GM08714 (cell line): Measurements from ENCODE around the gene NAALADL2.

Experiments
- H3K4me3 ChIP-seq: fragments of 200-500 bp; sonication (Bioruptor generic); 2 replicates; pipeline ENCODE4 v1.5.1; 2014; ENCODE audit warnings: mild to moderate bottlenecking, low read length, inconsistent platforms
- ZNF274 ChIP-seq: IDR thresholded peaks from 2 replicates; pipeline ENCODE4 v1.6.1; 2012; ENCODE audit warnings: mild to moderate bottlenecking, low read depth, low read length

Gene NAALADL2

DNA sequence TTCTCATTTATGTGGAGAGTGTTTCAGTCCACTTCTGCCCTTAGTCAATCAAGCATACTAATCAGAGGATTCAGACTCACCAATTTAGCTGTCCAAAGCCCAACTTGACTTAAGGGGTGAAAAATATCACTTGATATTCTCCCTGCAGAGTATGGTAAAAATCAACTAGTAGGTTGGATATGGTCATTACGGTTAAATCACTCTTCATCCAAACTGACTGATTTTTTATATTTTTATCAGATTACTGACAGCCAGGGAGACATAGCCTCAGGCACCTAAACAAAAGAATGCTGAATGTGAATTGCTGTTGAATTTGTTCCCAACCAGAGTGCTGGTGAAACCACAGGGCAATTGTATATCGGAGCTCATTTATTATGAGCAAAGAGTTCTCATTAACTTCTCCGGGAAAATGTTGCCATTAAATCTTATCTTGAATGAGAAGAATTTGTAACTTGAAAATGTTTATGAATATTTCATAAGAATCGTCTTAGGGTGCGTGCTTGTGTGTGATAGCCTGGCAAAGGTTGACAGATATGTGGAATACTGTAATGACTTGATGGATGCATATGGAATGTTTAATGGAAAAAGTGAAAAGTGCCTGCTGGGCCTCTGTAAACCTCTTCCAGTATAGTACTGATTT lies 411.2 kb downstream of the NAALADL2 start:
- peak overlapping the region; percentile 23; the same call in 1 of the 2 replicates for H3K4me3 ChIP-seq
- TF ChIP-seq ZNF274: no peak

- TF ChIP-seq ZNF274: no peak
- H3K4me3 ChIP-seq: peak overlapping the region; percentile 23; the same call in 1 of the 2 replicates
Observed at GRCh38 chr3:175270866-175271265, 411.7 kb downstream of the NAALADL2 start.

DNA sequence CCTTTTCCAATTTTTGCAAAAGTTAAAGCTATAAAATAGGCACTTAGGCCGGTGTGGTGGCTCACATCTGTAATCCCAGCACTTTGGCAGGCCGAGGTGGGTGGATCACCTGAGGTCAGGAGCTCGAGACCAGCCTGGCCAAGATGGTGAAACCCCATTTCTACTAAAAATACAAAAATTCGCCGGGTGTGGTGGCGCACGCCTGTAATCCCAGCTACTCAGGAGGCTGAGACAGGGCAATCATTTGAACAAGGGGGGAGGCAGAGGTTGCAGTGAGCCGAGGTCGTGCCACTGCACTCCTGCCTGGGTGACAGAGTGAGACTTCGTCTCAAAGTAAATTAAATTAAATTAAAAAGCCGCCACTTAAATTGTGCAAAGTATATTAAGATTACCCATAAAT lies 412.3 kb downstream of the NAALADL2 start:
- peak overlapping the region; percentile 59 for H3K4me3 ChIP-seq

- TF ChIP-seq ZNF274: no peak
- peak overlapping the region; percentile 59; the same call in 1 of the 2 replicates for H3K4me3 ChIP-seq
Observed at GRCh38 chr3:175272392-175272791, 413.3 kb downstream of the NAALADL2 start.

- peak overlapping the region; percentile 59; the same call in 1 of the 2 replicates for H3K4me3 ChIP-seq
- no peak for TF ChIP-seq ZNF274
Observed at GRCh38 chr3:175273573-175273972, 414.4 kb downstream of the NAALADL2 start.

GRCh38 chr3:175274056-175274455 lies 414.9 kb downstream of the NAALADL2 start:
- peak overlapping the region; percentile 59; the same call in 1 of the 2 replicates for H3K4me3 ChIP-seq
- TF ChIP-seq ZNF274: no peak

DNA sequence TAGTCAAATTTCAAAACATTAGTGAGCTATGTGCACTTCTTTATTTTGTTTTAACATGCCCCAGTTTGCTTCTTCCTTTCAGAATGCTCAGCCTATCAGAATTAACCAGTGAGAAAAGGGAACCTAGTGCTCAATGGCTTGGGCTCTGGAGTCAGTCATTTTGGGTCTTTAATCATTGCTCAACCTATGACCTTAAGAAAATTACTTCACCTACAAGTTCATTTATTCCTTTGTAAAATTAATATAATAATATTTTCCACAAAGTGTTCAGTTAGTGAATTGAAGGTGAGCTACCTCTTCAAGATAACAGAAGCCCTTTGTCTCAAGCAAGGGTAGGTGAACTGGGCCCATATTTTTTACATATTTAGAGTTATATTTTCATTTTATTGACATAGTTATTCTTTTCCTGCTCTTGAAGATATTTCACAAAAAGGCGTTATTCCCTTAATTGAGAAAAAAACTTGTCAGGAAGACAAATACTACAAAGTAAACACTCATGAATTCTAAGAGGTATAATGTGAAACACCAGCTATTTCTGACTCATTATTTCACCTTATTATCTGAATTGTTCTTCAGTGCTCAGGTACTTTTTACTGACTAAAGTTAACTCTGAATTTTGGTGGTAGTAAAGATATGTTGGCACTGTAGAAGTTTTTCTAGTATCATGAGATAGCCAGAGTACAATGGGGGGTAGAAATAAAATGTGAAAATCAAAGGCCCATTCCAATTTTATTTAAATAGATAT lies 415.5 kb downstream of the NAALADL2 start:
- no peak for TF ChIP-seq ZNF274
- H3K4me3 ChIP-seq: no peak overlapping the region

DNA sequence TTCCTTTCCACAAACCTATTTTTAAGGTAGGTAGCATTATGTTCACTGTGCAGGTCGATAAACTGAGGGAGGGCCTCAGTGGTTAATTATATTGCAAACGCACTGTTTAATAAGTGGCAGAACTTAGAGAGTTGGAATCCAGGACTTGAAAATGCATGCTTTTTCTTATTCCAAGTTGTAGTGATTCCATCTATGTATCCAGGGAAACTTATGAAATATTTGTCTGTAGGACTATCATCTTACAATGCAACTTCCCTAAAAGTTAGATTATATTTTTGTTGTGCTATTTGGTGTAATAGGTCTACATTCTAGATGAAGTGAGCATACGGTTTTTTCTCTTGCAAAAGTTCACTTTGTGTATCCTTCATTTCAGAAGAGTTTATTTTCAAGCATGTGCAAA lies 419.5 kb downstream of the NAALADL2 start:
- H3K4me3 ChIP-seq: no peak overlapping the region
- no peak for TF ChIP-seq ZNF274

DNA sequence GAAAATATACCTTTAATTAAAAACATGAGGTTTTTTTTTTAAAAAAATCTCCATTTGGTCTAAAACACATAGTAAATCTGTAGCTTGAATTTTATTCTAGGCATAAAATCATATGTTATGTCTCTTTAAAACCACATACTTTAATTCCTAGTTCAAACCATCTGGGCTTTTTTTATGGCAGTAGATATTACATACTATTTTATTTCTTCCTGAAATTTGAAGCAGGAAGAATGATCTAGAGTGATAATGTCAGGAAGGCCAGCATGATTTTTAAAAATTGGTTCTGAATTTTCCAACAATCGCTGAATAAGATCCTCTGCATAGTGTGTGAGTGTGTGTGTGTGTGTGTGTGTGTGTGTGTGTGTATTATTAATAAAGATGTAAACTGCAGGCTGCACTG lies 420.3 kb downstream of the NAALADL2 start:
- no peak overlapping the region for H3K4me3 ChIP-seq

DNA sequence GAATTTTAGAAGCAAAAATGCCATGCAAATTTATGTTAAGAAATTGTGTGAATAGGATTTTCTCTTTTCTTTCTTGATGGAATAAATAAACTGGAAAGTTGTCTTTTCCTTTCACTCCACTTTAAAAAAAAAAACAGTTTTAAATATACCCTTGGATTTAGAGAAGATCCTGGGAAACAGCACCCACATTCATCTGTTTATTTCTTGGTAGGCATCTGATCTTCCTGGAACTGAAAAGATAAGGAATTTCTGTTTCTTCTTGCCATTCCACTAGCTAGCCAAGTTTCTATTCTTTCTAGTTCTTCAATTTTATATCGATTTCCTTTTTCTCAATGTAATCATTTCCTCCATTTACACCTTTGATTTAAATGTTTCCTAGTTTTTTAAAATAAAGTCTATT lies 420.8 kb downstream of the NAALADL2 start:
- TF ChIP-seq ZNF274: no peak
- H3K4me3 ChIP-seq: no peak overlapping the region

More for the DNA sequence above, 420.3 kb downstream of the NAALADL2 start:
- TF ChIP-seq ZNF274: no peak

- H3K4me3 ChIP-seq: no peak overlapping the region
- TF ChIP-seq ZNF274: no peak
Observed at GRCh38 chr3:175287361-175287963, 428.3 kb downstream of the NAALADL2 start.

DNA sequence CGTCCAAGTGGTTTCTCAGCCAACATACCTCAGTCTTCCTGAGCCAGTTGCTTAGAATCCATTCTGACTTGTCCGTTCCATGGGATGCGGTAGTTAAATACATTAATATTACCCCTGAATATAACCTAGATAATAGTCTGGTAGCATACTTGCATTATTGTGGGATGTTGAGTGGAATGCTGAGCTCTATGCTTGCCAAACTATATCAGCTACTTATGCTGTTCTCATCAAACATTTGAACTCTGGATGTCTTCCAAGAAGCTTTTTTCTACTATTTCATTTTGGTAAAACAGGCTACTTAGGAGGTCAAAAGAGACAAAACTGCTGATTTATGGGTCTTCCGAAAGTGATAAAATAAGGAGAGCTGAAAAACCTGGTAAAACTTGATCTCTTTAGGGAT lies 429.5 kb downstream of the NAALADL2 start:
- TF ChIP-seq ZNF274: no peak
- H3K4me3 ChIP-seq: no peak overlapping the region

DNA sequence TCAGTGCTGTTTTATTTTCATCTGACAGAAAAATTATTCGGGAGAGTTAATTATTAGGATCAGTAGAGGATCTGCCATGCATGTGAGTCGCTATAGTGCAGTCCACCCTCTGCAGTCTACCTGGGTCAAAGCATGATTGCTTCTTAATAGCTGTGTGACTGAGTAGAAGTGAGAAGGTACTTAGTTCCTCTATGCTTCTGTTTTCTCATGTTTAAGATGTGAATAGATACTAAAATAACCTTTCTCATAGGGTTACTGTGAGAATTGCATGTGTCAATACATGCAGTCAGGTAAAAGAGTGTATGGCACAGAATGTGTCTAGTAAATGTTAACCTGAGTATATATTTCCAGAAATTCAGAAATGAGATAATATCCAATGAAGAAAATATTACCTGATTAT lies 435.7 kb downstream of the NAALADL2 start:
- no peak for TF ChIP-seq ZNF274
- no peak overlapping the region for H3K4me3 ChIP-seq

DNA sequence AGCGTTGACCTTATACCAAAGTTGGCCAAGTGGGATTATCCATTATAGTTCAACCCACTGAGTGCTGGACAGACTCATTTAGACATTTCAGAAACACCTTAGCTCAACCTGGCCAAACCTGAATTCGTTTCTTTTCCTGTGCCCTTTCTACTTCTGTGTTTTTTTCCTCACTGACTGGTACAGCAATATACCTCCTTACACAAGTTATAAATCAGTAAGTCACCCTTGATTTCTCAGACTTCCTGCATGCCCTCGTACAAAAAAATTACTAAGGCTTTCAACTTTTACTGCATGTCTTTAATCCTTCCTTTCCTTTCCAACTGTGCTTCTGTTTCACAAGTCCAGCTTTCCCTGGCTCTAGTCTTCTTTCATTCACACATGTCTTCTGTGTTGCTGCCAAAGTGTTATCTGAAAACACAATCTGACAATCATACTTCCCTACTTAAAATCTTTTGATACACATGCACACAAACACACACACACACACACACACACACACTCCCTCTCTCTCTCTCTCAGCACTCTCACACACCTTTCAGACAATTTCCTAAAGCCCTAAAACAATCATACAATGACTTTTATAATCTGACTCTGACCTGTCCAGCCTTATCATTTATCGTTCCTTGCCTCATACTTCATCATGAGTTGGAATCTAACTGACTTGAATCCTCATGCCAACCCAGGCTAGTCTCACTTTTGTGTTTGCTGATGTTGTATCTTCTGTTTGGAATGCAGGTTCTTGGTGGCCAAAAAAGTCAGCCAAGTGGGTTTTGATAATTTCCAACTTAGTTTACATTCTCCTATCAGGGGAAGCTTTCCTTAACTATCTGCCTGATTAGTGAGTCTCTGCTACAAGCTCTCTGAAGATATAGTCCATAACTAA lies 436.4 kb downstream of the NAALADL2 start:
- no peak overlapping the region for H3K4me3 ChIP-seq
- TF ChIP-seq ZNF274: no peak

DNA sequence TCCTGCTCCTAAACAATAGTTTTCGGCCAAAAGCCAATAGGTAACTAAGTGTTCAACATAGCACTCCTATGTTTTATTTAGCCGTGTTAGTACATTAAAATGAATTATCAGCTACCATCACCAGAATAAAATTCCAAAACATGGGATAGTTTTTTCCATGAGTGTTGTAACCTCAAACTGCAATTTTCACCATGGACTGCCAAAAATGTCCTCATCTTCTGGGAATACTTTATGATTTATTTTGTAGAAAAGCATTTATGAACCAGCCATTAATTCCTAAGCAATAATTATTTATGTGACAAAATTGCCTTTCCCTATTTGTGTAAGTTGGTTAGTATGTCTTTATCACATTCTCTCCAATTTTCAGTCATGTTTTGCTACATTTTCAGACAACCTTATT lies 438.1 kb downstream of the NAALADL2 start:
- H3K4me3 ChIP-seq: no peak overlapping the region
- TF ChIP-seq ZNF274: no peak
